GM12878 (cell line): Measurements from ENCODE around the gene MAP3K21. TPM values are rescaled to one million over a fixed set of nuclear protein-coding genes. Genes with fewer than 3 reads are reported as not detected.

Experiments used
- ATAC-seq: fragments of 200-7000 bp; cut with Tn5 transposase; 3 replicates; pipeline ENCODE4 v1.9.1; 2020; ENCODE audit warnings: mild to moderate bottlenecking, moderate library complexity
- BruUV-seq: library from RNA; stranded (reverse); fragments of 400-500 nt; replicated peaks from 2 replicates; lab custom pipeline; 2021; lab: Mats Ljungman, UMichigan
- CTCF ChIA-PET: fragments of 300-600 bp; sonication (Branson Sonifier 250); formaldehyde crosslinking; extraction: SDS; loops from one replicate; lab custom pipeline; 2021; ENCODE audit warnings: inconsistent platforms; lab: Yijun Ruan, JAX
- POLR2A ChIA-PET: fragments of 350-600 bp; formaldehyde crosslinking; extraction: SDS; loops from one replicate; lab custom pipeline; 2021; ENCODE audit warnings: inconsistent platforms; lab: Charles Lee
- RAD21 ChIA-PET: fragments of 300-600 bp; sonication (Branson Sonifier 250); formaldehyde crosslinking; loops from one replicate; lab custom pipeline; 2023; ENCODE audit warnings: antibody characterized with exemption; ENCODE audit not compliant: unreplicated experiment; lab: Charles Lee
- SMC1A ChIA-PET: fragments of 300-600 bp; sonication (Branson Sonifier 250); formaldehyde crosslinking; loops from one replicate; lab custom pipeline; 2023; ENCODE audit not compliant: unreplicated experiment, uncharacterized antibody; lab: Charles Lee
- DNase-seq: peaks from one replicate; pipeline ENCODE4 v3.0.0-alpha.2; 2011; ENCODE audit warnings: low read depth, low spot score
- FAIRE-seq: peaks from 3 replicates; lab custom pipeline; 2011; peaks lifted over from hg19 to GRCh38; lab: Jason Lieb, UNC
- H2AFZ ChIP-seq: 2 replicates; pipeline ENCODE4 v1.6.0; 2011; ENCODE audit warnings: low read depth, low read length, control low read depth; ENCODE audit not compliant: control insufficient read depth
- H3K27ac ChIP-seq: 2 replicates; pipeline ENCODE4 v1.5.1; 2011; ENCODE audit warnings: control low read depth; ENCODE audit not compliant: control insufficient read depth, insufficient read depth
- H3K27me3 ChIP-seq, 2 experiments: replicated peaks in 1 of 2; 2 replicates each; pipeline versions ENCODE4 v1.6.0 to v1.6.1; 2011; ENCODE audit warnings: low read length in 1 of 2; ENCODE audit not compliant: control insufficient read depth in 2 of 2, insufficient read depth in 2 of 2
- H3K36me3 ChIP-seq, 2 experiments: 2 replicates each; pipeline ENCODE4 v1.5.1; 2011; ENCODE audit warnings: low read length in 1 of 2; ENCODE audit not compliant: control insufficient read depth in 2 of 2, insufficient read depth in 2 of 2
- H3K4me1 ChIP-seq: 2 replicates; pipeline ENCODE4 v1.6.1; 2011; ENCODE audit warnings: mild to moderate bottlenecking, low read length, moderate library complexity, mixed read lengths; ENCODE audit not compliant: control insufficient read depth, insufficient read depth
- H3K4me2 ChIP-seq: 2 replicates; pipeline ENCODE4 v1.6.0; 2011; ENCODE audit warnings: control low read depth; ENCODE audit not compliant: control insufficient read depth, insufficient read depth
- H3K4me3 ChIP-seq: fragments of 200-600 bp; sonication (generic); 2 replicates; pipeline ENCODE4 v1.5.1; 2016
- H3K79me2 ChIP-seq: 2 replicates; pipeline ENCODE4 v1.6.0; 2011; ENCODE audit warnings: low read length; ENCODE audit not compliant: control insufficient read depth, insufficient read depth
- H3K9ac ChIP-seq: 2 replicates; pipeline ENCODE4 v1.8.0; 2011; ENCODE audit warnings: low read length, control low read depth, mixed read lengths; ENCODE audit not compliant: control insufficient read depth, insufficient read depth
- H3K9me3 ChIP-seq: replicated peaks from 3 replicates; pipeline ENCODE4 v1.5.1; 2011; ENCODE audit warnings: mild to moderate bottlenecking, low read length; ENCODE audit not compliant: control insufficient read depth, insufficient read depth
- H4K20me1 ChIP-seq: 2 replicates; pipeline ENCODE4 v1.6.0; 2011; ENCODE audit not compliant: control insufficient read depth, insufficient read depth
- BMI1 ChIP-seq: fragments of 450-650 bp; IDR thresholded peaks from 2 replicates; pipeline ENCODE4 v1.6.1; 2016; ENCODE audit warnings: mild to moderate bottlenecking, moderate library complexity, borderline replicate concordance
- CHD4 ChIP-seq: fragments of 200-600 bp; sonication (generic); IDR thresholded peaks from 2 replicates; pipeline ENCODE4 v1.6.1; 2016; ENCODE audit warnings: mild to moderate bottlenecking
- CREM ChIP-seq: IDR thresholded peaks from 2 replicates; pipeline ENCODE4 v1.6.1; 2014; ENCODE audit warnings: antibody characterized with exemption, low read depth
- CTCF ChIP-seq, 3 experiments: IDR thresholded peaks in 2 of 3; conservative IDR thresholded peaks in 1 of 3; 2 replicates each; pipeline ENCODE4 v1.5.1; 2011; ENCODE audit warnings: low read depth in 3 of 3, low read length in 3 of 3, mild to moderate bottlenecking in 3 of 3, control low read depth in 2 of 3, moderate library complexity in 2 of 3, inconsistent platforms in 1 of 3, mixed read lengths in 1 of 3; ENCODE audit not compliant: control insufficient read depth in 2 of 3, insufficient read depth in 1 of 3; ENCODE audit errors: extremely low read depth in 1 of 3
- EED ChIP-seq: sonication (generic); IDR thresholded peaks from 2 replicates; pipeline ENCODE4 v1.6.1; 2016; ENCODE audit warnings: antibody characterized with exemption, low read depth
- HSF1 ChIP-seq: fragments of 150-350 bp; IDR thresholded peaks from 2 replicates; pipeline ENCODE4 v1.6.1; 2014; ENCODE audit warnings: mild to moderate bottlenecking, low read depth, low read length
- IKZF1 ChIP-seq: fragments of 450-650 bp; conservative IDR thresholded peaks from 2 replicates; pipeline ENCODE4 v1.6.1; 2017; ENCODE audit warnings: antibody characterized with exemption, mild to moderate bottlenecking
- NFYB ChIP-seq: IDR thresholded peaks from 2 replicates; pipeline ENCODE4 v1.6.1; 2011; ENCODE audit warnings: low read depth, mild to moderate bottlenecking, low read length, improper control_type of control experiment, moderate library complexity; ENCODE audit not compliant: insufficient read depth
- NR2C1 ChIP-seq: fragments of 450-650 bp; IDR thresholded peaks from 2 replicates; pipeline ENCODE4 v1.6.1; 2017; ENCODE audit warnings: antibody characterized with exemption, mild to moderate bottlenecking, moderate library complexity
- POLR2AphosphoS5 ChIP-seq: IDR thresholded peaks from 2 replicates; pipeline ENCODE4 v1.6.1; 2011; ENCODE audit warnings: mild to moderate bottlenecking, low read length, inconsistent platforms
- SRF ChIP-seq, 2 experiments: IDR thresholded peaks; 2 replicates each; pipeline ENCODE4 v1.6.1; 2011; ENCODE audit warnings: low read depth in 2 of 2, low read length in 2 of 2, mild to moderate bottlenecking in 1 of 2, moderate library complexity in 1 of 2
- YBX1 ChIP-seq: fragments of 450-650 bp; IDR thresholded peaks from 2 replicates; pipeline ENCODE4 v1.6.1; 2016; ENCODE audit warnings: antibody characterized with exemption
- WGBS: methylation state at CpG from one replicate; pipeline ENCODE4 v1.1.6; 2016; ENCODE audit warnings: low lambda C conversion rate; ENCODE audit not compliant: insufficient replicate concordance, insufficient coverage; ENCODE audit errors: missing lambda C conversion rate; 5-methylcytosine and 5-hydroxymethylcytosine counted together
- in situ Hi-C: fragments of 300-500 bp; cut with MboI; formaldehyde crosslinking; loops from 9 replicates; pipeline ENCODE4 v1.14.3; 2018; ENCODE audit warnings: mixed read lengths
- intact Hi-C: fragments of 100-400 bp; cut with micrococcal nuclease; formaldehyde crosslinking; loops from one replicate; pipeline ENCODE4 v1.14.2; 2022; ENCODE audit not compliant: unreplicated experiment
- polyA plus RNA-seq, 11 experiments: library from polyadenylated mRNA; depleted of rRNA in 4 of 11; unstranded in 6 of 11; stranded (reverse) in 5 of 11; fragments of >200 nt; fragmentation: Nextera tagmentation in 4 of 11; fragmentation: Illumina TruSeq in 1 of 11; extraction: Ambion mirVana in 4 of 11; extraction: Trizol in 1 of 11; gene quantifications; 1 replicate in 1 of 11; 2 replicates in 10 of 11; pipeline versions ENCODE4 v1.2.1 to v1.2.3, GENCODE V29; 2011 to 2016; ENCODE audit warnings: inconsistent platforms in 2 of 11, missing spikeins in 2 of 11, low read depth in 1 of 11
- total RNA-seq, 4 experiments: library from RNA; depleted of rRNA in 3 of 4; stranded (reverse); fragments of >200 nt in 3 of 4; fragmentation: Illumina TruSeq in 1 of 4; extraction: Trizol in 1 of 4; gene quantifications; 2 replicates each; pipeline versions ENCODE4 v1.2.1 to v1.2.3, GENCODE V29; 2013 to 2021

Gene MAP3K21
- total and polyA plus RNA-seq, 10 of the 15 experiments (the other 5 are each of a cell fraction or from before 2014, with no cell fraction given) = 0.02 to 0.21 (median 0.09) TPM; not detected in 1

GRCh38 chr1:233395863-233396646, 68.5 kb downstream of the MAP3K21 start:
- H2AFZ ChIP-seq = no peak overlapping the region
- no peaks in the 10 kb centered on the region; a peak in 1 of 4 replicates for H3K27me3 ChIP-seq
- 62% methylated on average over 15 of the region's 15 CpGs for WGBS
- SMC1A ChIA-PET = interaction anchor here (0.8 to 2.9 kb wide), 9 partner anchors 30 to 802 kb away, joined by 3 to 13 read pairs (median 3); no protein-coding TSS in a partner anchor
- POLR2A ChIA-PET = no interaction called here
- no peak overlapping the region for H3K4me2 ChIP-seq
- H4K20me1 ChIP-seq = no peaks in the 10 kb centered on the region
- no peaks in the 10 kb centered on the region for H3K9me3 ChIP-seq
- no peak for FAIRE-seq
- CTCF ChIA-PET = interaction anchor here (0.8 to 2.5 kb wide), 14 partner anchors 9 to 711 kb away, joined by 3 to 18 read pairs (median 4); no protein-coding TSS in a partner anchor
- H3K4me1 ChIP-seq = no peaks in the 10 kb centered on the region
- no peak overlapping the region for H3K4me3 ChIP-seq
- intact Hi-C loops = loop anchor here (1.0 kb wide), 2 partner anchors 395 to 670 kb away; no protein-coding TSS in a partner anchor
- no TSS peak for BruUV-seq
- no peaks in the 10 kb centered on the region for H3K79me2 ChIP-seq
- no peak for ATAC-seq
- H3K27ac ChIP-seq = no peak overlapping the region
- in situ Hi-C loops = no loop called here
- RAD21 ChIA-PET = interaction anchor here (0.7 to 1.6 kb wide), 5 partner anchors 9 to 715 kb away, joined by 3 to 9 read pairs (median 3); no protein-coding TSS in a partner anchor
- no peaks in the 10 kb centered on the region for H3K36me3 ChIP-seq
- no peak for DNase-seq
- H3K9ac ChIP-seq = no peak overlapping the region
- peak; percentile 66 for TF ChIP-seq NFYB
- TF ChIP-seq SRF (IDR thresholded peaks at IDR 0.05; ENCODE audit: low read depth in 2 of 2, low read length in 2 of 2) = no peak

- Histone ChIP-seq H3K4me1 (no peaks in the 10 kb centered on the region), H3K9ac (no peak overlapping the region), H3K79me2 (no peaks in the 10 kb centered on the region), H3K36me3 (no peaks in the 10 kb centered on the region), H2AFZ (no peak overlapping the region), H4K20me1 (no peaks in the 10 kb centered on the region), H3K9me3 (no peaks in the 10 kb centered on the region; the same call in 2 of the 3 replicates), H3K27me3 (no peaks in the 10 kb centered on the region), H3K4me3 (no peak overlapping the region), H3K4me2 (no peak overlapping the region), H3K27ac (no peak overlapping the region)
- WGBS = 98% methylated on average over 4 of the region's 4 CpGs
- RAD21 ChIA-PET = no interaction called here
- CTCF ChIA-PET = interaction anchor here (1.0 kb wide), 2 partner anchors 11 to 660 kb away, joined by 3 read pairs; no protein-coding TSS in a partner anchor
- ATAC-seq (no peak; the same call in 2 of the 3 replicates), FAIRE-seq (no peak), DNase-seq (no peak)
- in situ Hi-C loops (no loop called here), intact Hi-C loops (no loop called here)
- no TSS peak for BruUV-seq
- SMC1A ChIA-PET = interaction anchor here (2.0 kb wide), 1 partner anchor 34 kb away, joined by 5 read pairs; no protein-coding TSS in a partner anchor
- POLR2A ChIA-PET = no interaction called here
- TF ChIP-seq HSF1 (no peak), CREM (no peak), CTCF (IDR thresholded peaks at IDR 0.05 in 2 of 3, conservative IDR thresholded peaks at IDR 0.05 in 1 of 3; ENCODE audit: control insufficient read depth in 2 of 3, extremely low read depth in 1 of 3, insufficient read depth in 1 of 3, low read depth in 3 of 3, low read length in 3 of 3) (no peak), YBX1 (no peak), CHD4 (no peak), EED (no peak), IKZF1 (no peak), POLR2AphosphoS5 (no peak), NR2C1 (no peak), BMI1 (no peak)
These were observed 78.9 kb downstream of the MAP3K21 start for GRCh38 chr1:233406339-233406960.
